GM18951 (cell line): ENCODE measurements around the gene ADAMTS19.

Source experiments
- POLR2A ChIP-seq: IDR thresholded peaks from 4 replicates; pipeline ENCODE4 v1.6.1; 2011; ENCODE audit warnings: mild to moderate bottlenecking; ENCODE audit not compliant: insufficient read length, insufficient read depth; ENCODE audit errors: extremely low read depth
- in situ Hi-C: fragments of 300-500 bp; cut with MboI; formaldehyde crosslinking; loops from one replicate; pipeline ENCODE4 v1.12.0; 2022; ENCODE audit warnings: low sequenced_read_pairs, mixed read lengths, inconsistent platforms; ENCODE audit not compliant: unreplicated experiment

Gene ADAMTS19

DNA sequence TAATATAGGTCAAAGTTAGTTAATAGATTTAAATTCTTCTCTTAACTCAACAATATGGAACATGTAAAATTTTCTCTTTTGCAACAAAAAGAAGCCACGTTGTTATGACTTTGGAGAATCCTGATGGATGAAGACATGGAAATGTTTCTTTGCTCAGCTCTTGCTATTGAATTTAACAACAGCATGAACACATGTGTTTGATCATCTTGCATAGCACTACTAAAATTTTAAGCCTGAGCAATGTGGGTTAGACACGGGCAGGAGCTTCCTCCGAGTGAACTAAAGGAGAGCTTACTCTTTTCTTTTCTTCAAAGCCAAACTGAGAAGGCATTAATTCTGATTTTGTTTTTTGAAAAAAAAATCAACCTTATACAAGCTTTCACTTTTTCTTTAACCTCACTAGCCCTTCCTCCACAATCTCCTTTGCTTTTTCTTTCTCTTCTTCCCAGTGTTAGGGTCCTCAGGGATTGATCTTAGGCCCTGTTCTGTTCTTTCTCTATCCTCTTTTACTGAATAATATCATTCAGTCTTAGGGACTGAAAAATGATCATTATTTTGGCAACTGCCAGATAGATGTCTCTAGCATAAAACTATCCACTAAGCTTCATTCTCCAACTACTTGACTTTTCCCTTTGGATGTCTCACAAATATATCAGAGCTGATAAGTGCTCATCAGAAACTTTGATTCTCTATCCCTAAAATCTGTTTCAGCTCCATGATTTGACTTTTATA is 36.9 kb downstream of the ADAMTS19 start:
- no peak for TF ChIP-seq POLR2A

DNA sequence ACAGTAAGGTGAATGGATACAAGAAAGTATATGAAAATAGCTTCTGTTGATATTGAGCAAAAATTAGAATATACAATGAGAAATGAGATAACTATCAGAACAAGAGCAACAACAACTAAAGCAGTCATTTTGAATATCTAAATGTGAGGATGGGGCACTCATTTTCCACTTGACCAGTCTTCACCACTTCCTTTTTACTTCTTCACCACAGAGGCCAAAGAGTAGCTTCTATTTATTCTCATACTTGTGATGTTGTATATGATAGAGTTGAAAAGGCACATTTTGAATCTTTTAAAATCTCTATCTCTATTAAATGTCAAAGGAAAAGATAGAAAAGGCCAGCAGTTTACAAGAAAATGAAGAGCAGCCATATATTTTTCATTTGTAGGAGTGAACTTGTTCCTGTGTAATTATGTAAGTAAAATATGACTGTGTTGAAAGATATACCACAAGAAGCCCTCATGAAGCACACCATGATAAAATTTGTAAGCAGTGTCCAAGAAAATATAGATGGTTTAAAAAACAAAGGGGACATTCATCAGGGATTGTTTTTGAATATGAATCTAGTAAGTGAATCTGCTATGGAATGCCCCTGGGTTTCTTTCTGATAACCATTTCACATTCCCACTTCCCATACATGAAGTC is 39.2 kb downstream of the ADAMTS19 start:
- in situ Hi-C loops, result no loop called here

More for the DNA sequence above, 36.9 kb downstream of the ADAMTS19 start:
- in situ Hi-C loops, result no loop called here

DNA sequence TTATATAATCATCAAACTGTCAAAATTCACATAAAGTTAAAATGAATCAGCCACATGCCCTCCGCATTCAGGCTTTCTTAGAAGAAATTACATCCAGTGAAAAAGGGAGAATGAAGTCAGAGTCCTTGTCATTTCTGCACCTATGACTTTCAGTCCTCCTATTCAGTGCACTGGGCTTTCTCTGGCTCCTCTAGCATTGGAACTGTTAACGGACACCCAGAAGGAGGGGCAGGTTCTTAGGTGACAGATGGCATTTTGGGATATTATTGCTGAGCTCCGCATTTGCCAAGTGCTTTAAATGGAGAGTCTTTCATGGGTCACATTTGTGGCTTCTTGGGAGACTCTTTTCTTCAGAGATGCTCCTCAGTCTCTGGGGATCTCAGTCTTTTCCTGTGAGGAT is 40.0 kb downstream of the ADAMTS19 start:
- TF ChIP-seq POLR2A, result no peak
- in situ Hi-C loops, result no loop called here

More for the DNA sequence above, 39.2 kb downstream of the ADAMTS19 start:
- TF ChIP-seq POLR2A, result no peak

DNA sequence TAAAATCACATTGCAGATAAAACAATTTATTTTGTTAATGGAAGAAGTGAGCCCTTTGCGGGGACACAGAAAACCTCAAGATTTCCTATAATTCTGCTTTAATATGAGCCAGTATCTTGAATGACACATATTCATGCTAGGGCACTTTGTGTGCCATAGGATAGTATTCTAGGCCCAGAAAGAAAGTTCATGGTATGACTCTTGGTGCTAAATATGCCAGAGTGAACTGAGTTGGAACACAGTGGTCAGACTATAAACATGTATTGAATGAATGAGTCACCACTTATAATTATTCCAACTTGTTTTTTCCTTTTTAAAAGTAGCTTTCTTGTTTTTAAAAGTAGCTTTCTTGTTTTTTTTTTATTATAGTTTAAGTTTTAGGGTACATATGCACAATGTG is 46.0 kb downstream of the ADAMTS19 start:
- TF ChIP-seq POLR2A, result no peak

DNA sequence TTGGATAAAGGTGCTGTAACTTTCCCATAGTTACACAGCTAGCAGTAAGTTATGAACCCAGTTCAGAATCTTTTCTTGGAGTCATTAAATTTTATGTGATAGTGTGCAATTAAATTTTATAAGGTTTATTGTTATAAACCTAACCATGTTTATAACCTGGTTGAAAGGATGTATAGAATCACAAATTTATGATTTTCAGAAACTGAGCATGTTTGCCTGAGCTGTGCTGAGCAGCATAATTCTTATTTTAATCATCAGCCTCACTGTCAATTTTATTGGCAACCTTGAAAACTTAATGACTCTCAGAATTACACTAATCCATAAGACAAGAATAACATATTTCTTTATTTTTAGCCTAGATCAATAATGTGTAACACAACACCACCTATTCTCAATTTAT is 46.9 kb downstream of the ADAMTS19 start:
- TF ChIP-seq POLR2A, result no peak
- in situ Hi-C loops, result no loop called here

More for the DNA sequence above, 46.0 kb downstream of the ADAMTS19 start:
- in situ Hi-C loops, result no loop called here

DNA sequence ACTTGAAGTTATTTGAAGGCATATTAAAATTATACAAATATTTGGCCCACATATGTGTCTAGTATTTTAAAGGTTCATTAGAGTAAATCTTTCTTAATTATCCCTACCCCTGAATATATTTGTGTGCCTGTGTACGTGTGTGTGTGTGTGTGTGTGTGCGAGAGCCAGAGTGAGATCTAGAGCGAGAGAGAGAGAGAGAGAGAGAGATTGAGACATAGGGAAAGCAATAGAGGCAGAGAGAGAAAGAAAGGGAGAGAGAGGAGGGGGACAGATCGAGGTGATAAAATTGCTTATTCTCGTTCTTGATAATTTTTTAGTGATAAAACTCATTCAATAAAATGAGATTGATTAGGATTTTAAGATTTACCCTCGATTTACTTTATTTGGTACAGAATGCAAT is 47.4 kb downstream of the ADAMTS19 start:
- no peak for TF ChIP-seq POLR2A
- in situ Hi-C loops, result no loop called here

DNA sequence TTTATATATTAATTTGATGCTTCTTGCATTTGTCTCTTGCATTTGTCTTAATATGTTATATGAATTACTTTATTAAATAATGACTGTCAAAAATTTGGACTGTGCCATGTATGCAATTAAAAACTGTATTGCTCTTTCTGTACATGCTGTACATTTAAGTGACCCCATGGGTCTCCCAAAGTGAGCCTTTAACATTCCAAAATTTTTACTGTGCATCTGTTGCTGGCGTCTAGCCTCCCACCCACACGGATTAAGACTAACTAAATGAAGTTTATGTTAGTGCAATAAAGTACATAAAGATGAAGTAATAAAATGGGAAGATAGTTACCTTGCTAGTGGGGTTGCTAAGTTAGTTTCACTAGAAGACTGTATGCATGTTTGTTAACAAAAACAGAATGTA is 48.5 kb downstream of the ADAMTS19 start:
- TF ChIP-seq POLR2A, result no peak
- in situ Hi-C loops, result no loop called here

DNA sequence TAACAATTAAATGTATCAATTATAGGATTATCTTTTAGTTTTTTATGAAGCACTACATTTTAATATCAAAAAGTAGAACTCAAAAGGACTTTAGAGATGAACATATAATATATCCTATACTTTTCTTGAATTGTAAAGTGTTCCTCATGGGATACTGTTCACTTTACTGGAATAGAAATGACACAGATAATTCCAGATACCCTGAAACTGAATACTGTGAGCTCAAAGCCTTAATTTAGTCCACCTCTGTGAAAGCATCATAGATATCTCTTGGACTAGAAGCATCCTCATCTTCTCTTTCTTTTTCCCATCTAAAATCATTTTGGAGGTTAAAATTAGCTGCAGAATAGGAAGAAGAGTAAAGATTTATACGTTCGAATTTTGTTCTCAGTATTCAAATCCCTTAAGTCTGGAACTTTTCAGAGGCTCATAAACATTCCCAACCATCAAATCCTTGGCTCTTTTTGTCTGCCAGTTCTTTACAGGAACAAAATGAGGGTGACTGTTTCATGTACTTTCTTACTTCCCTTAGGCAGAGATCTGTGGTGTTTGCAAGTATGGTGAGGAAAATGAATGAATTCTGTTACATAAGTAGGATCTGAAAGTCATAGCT is 49.4 kb downstream of the ADAMTS19 start:
- no peak for TF ChIP-seq POLR2A
- in situ Hi-C loops, result no loop called here

DNA sequence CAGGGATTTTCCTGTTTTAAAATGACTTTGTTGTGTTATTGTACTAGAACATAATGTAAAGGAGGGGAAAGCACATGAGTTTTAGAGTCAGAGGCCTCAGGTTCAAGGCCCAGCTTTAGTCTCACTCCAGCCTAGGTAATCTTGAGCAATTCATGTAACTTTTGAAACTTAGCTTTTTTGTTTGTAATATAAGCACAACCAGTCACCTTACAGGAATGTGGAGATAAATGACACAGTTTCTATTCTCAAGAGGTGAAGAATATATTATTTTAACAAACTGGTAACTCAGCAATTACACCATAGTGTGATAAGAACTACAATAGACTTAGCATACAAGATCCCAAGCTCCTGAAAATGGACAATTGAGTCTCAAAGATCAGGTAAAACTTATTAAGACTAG is 51.2 kb downstream of the ADAMTS19 start:
- in situ Hi-C loops, result no loop called here
- TF ChIP-seq POLR2A, result no peak

DNA sequence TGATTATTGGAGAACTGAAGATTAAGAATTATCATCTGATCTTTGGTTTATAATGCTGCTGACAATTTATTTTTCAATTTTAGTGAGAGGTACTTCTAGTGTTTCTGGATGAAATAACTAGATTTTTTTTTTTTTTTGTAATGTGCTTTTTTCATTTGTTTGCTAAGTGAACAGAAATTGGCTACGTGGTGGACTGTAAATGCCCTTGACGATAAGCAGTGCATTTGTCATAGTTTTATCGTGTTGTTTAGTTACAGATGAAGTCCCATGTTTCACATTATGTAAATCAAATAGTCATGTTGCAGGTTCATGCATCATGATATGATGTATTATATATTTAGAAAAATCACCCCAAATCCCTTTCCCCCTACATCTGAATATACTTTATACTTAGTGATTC is 81.0 kb downstream of the ADAMTS19 start:
- in situ Hi-C loops, result no loop called here
- no peak for TF ChIP-seq POLR2A

DNA sequence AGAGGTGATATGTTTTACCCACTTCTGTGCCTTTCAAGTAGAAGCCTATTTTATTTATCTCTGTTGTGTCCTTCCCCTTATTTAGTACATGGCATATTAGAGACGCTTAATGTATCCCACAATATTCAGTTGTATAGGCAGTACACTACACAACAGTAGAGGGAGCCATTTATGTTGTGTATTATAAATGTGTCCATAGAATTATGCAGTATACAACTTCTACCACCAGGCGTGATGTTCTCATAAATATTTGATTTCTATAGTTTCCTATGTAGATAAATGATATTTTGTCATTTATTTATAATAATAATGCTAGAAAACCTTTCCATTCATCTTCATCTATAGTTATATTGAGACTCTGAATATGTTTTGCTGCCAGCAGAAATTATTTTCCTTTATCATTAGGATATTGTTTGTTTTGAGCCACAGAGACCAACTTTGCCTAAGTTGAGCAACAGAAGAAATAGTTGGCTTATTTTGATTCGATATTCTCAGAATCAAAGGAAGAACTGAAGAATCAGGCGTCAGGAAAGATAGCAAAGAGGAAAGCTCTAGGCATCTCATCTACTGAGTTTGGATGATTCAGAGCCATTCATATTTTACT is 81.7 kb downstream of the ADAMTS19 start:
- no peak for TF ChIP-seq POLR2A
- in situ Hi-C loops, result no loop called here

DNA sequence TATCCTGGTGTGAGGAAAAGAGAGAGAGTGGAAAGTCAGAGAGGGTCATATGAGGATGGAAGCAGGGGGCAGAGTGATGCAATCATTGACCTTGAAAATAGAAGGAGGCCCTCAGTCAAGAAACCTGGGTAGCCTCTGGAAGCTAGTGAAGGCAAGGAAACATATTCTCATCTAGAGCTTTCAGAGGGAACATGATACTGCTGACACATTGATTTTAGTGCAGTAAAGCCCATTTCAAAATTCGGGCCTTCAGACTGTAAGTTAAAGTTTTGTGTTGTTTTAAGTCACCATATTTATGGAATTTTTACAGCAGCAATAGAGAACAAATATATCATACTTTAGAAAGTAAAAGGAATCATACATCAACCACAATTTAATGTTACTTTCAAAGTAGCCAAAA is 87.0 kb downstream of the ADAMTS19 start:
- in situ Hi-C loops, result no loop called here
- TF ChIP-seq POLR2A, result no peak

DNA sequence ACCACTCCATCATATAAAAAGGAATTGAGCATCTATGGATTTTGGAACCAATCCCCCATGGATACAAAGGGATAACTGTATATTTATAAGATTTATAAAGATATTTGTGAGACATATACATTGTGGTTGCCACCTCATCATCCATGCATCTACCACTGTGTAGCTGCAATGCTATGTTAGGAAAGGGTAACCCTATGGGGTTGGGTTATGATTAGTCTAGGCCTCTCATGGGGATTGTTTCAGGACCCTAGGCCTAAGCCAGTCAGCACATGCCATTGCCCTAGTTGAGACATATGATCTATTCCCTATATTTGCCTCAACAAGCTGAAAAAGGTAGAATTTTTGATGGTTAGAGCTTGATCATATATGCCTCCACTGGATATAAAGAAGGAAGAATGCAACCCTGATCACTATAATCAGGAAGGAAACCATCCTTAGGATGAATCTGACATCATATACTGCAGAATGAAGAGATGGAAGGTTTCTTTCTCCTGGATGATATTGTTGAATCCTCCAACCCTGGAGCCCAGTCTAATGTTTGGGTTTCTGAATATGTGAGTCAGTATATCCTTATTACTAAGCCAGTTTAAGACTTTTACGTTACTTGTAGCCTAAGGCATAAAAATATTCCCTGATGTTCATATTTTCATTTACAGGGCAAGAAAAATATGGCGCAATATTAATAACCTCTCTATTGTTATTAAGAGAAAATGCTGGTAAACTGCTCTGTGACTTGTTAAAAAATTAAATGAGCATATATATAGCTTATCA is 94.2 kb downstream of the ADAMTS19 start:
- in situ Hi-C loops, result no loop called here
- TF ChIP-seq POLR2A, result no peak
